ENCODE measurements around the gene FGD1. TPM values are rescaled to one million over a fixed set of nuclear protein-coding genes. Genes with fewer than 3 reads are reported as not detected.

FGD1 gene
- total RNA-seq, 1 donor from 2014 or later: 8.1 TPM

GRCh38 chrX:54483946-54484345 is 12.1 kb downstream of the FGD1 start:
- no peak for TF ChIP-seq POLR2AphosphoS5 (IDR thresholded peaks at IDR 0.05; ENCODE audit: insufficient read depth in 1 of 2, low read depth in 1 of 2)
- TF ChIP-seq CTCF (IDR thresholded peaks at IDR 0.05): no peak
- TF ChIP-seq POLR2A (IDR thresholded peaks at IDR 0.05): no peak
- Histone ChIP-seq H3K27ac (peak overlapping the region; percentile 60), H3K27me3 (no peaks in the 10 kb centered on the region), H3K4me1 (peaks cover 25% of the 10 kb centered on the region), H3K9me3 (no peaks in the 10 kb centered on the region), H3K36me3 (no peaks in the 10 kb centered on the region), H3K4me3 (no peak overlapping the region)
- intact Hi-C loops (cut with DNase I): no loop called here
- DNase-seq (ENCODE audit: extremely low spot score in 2 of 2): no peak

- peaks cover 27% of the 10 kb centered on the region for H3K4me1 ChIP-seq
These were observed 13.0 kb downstream of the FGD1 start for GRCh38 chrX:54482839-54483593.

GRCh38 chrX:54479136-54480111 is 16.6 kb downstream of the FGD1 start:
- Histone ChIP-seq H3K27me3 (no peaks in the 10 kb centered on the region), H3K27ac (no peak overlapping the region), H3K4me1 (peaks cover 25% of the 10 kb centered on the region), H3K9me3 (no peaks in the 10 kb centered on the region), H3K4me3 (no peak overlapping the region), H3K36me3 (no peaks in the 10 kb centered on the region)
- intact Hi-C loops (cut with DNase I): no loop called here
- DNase-seq (ENCODE audit: extremely low spot score in 2 of 2): no peak
- no peak for TF ChIP-seq POLR2A (IDR thresholded peaks at IDR 0.05)
- TF ChIP-seq POLR2AphosphoS5 (IDR thresholded peaks at IDR 0.05; ENCODE audit: insufficient read depth in 1 of 2, low read depth in 1 of 2): no peak
- TF ChIP-seq CTCF (IDR thresholded peaks at IDR 0.05): no peak

More at GRCh38 chrX:54482839-54483593, 13.0 kb downstream of the FGD1 start:
- DNase-seq (ENCODE audit: extremely low spot score in 2 of 2): no peak
- H3K36me3 ChIP-seq: no peaks in the 10 kb centered on the region
- no peaks in the 10 kb centered on the region for H3K9me3 ChIP-seq
- peak overlapping the region; percentile 24 to 25 for H3K4me3 ChIP-seq
- TF ChIP-seq CTCF (IDR thresholded peaks at IDR 0.05) (no peak), POLR2A (IDR thresholded peaks at IDR 0.05) (no peak), POLR2AphosphoS5 (IDR thresholded peaks at IDR 0.05; ENCODE audit: insufficient read depth in 1 of 2, low read depth in 1 of 2) (no peak)
- intact Hi-C loops (cut with DNase I): no loop called here
- no peaks in the 10 kb centered on the region for H3K27me3 ChIP-seq
- H3K27ac ChIP-seq: peak overlapping the region; percentile 60

DNA sequence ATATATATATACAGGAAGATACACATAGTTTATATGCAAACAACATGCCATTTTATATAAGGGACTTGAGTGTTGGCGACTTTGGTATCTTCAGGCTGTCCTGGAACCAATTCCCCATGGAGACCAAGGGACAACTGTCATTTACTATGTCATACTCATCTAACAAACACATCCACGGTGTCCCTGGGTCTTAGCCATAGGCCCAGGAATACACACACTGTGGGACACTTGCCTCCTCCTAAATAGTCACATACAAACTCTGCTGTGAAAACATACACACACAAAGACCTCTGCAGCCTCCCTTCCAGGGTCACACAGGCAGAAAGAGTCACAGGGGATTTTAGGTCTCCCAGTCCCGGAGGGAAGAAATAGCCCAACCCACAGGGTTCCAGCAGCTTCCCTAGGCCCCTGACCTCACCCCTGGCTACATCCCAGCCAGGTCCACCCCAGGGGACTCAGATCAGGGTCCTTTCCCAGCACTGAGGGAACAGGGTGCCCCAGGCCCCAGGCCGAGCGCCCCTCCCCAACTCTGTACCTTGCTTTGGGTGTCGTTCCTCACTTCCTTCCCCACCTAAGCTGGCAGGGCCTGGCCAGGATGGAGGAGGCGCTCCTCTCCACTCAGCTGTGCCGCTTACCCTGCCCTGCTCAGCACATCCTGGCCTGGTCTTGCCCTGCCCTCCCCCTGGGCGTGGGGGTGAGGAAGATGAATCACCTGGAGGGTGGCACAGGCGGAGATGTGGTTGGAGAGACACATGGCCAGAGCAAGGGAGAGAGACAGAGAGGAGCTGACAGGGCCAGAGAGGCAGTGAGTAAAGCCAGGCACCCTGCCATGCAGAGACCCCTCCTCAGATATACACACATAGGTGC is 21.8 kb downstream of the FGD1 start:
- TF ChIP-seq POLR2A (IDR thresholded peaks at IDR 0.05): no peak
- TF ChIP-seq CTCF (IDR thresholded peaks at IDR 0.05): no peak
- TF ChIP-seq POLR2AphosphoS5 (IDR thresholded peaks at IDR 0.05; ENCODE audit: insufficient read depth in 1 of 2, low read depth in 1 of 2): no peak
- Histone ChIP-seq H3K9me3 (no peaks in the 10 kb centered on the region), H3K36me3 (no peaks in the 10 kb centered on the region), H3K27ac (no peak overlapping the region), H3K4me1 (peaks cover 5% of the 10 kb centered on the region), H3K4me3 (no peak overlapping the region), H3K27me3 (no peaks in the 10 kb centered on the region)
- no peak for DNase-seq (ENCODE audit: extremely low spot score in 2 of 2)
- intact Hi-C loops (cut with DNase I): no loop called here

All from vagina (tissue), 2 donors.